GM23248 (cell line): ENCODE results near the gene SH3RF1.

ENCODE experiments used
- EZH2 ChIP-seq: fragments of 200-600 bp; sonication (generic); IDR thresholded peaks from 2 replicates; pipeline ENCODE4 v1.6.1; 2018; ENCODE audit warnings: antibody characterized with exemption, mild to moderate bottlenecking; ENCODE audit not compliant: insufficient read depth, poor library complexity, severe bottlenecking
- EZH2phosphoT487 ChIP-seq: fragments of 200-600 bp; sonication (generic); IDR thresholded peaks from 2 replicates; pipeline ENCODE4 v1.6.1; 2018; ENCODE audit warnings: antibody characterized with exemption, moderate library complexity, mild to moderate bottlenecking, low read depth; ENCODE audit not compliant: insufficient read depth

DNA sequence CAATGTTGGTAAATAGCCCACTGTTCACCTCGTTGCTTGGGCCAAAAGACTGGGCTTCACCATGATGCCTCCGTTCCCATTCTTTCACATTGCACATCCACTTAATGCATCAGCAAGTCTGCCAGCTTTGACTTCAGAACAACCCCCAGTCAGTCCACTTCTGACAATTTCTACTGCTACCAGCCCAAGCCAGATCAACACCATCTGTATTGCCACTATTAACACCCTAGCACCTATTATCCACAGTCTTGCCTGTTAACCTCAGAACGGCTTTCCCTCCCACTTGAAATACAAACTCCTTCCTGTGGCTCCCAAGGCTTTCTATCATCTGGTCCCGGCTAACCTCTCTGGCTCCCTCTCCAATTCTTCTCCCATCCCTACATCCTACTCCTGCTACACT is 95.7 kb downstream of the SH3RF1 start:
- TF ChIP-seq EZH2 (no peak), EZH2phosphoT487 (no peak)
